Karpas-422 (cell line): ENCODE data around the gene VPS13D. TPM values are rescaled to one million over a fixed set of nuclear protein-coding genes. Genes with fewer than 3 reads are reported as not detected.

Experiments used
- DNase-seq: peaks from one replicate; pipeline ENCODE4 v3.0.0-alpha.2; 2015
- H2AFZ ChIP-seq: fragments of 200-600 bp; sonication (generic); 2 replicates; pipeline ENCODE4 v1.6.1; 2014; ENCODE audit warnings: antibody characterized with exemption, low read length, mixed read lengths
- H3K27ac ChIP-seq: fragments of 200-600 bp; sonication (generic); 2 replicates; pipeline ENCODE4 v1.5.1; 2014; ENCODE audit warnings: mild to moderate bottlenecking, low read length, moderate library complexity
- H3K27me3 ChIP-seq: fragments of 200-600 bp; sonication (generic); 2 replicates; pipeline ENCODE4 v1.6.1; 2014; ENCODE audit warnings: low read length, mixed read lengths
- H3K36me3 ChIP-seq: fragments of 200-600 bp; sonication (generic); 2 replicates; pipeline ENCODE4 v1.6.1; 2014; ENCODE audit warnings: low read length, mixed read lengths; ENCODE audit not compliant: insufficient read depth
- H3K4me1 ChIP-seq: fragments of 200-600 bp; sonication (generic); 2 replicates; pipeline ENCODE4 v1.6.1; 2014; ENCODE audit warnings: mild to moderate bottlenecking, low read length, mixed read lengths
- H3K4me2 ChIP-seq: fragments of 200-600 bp; sonication (generic); 2 replicates; pipeline ENCODE4 v1.6.1; 2014; ENCODE audit warnings: low read length, low read depth, mild to moderate bottlenecking; ENCODE audit not compliant: poor library complexity, severe bottlenecking
- H3K4me3 ChIP-seq: fragments of 200-600 bp; sonication (generic); 2 replicates; pipeline ENCODE4 v1.5.1; 2014; ENCODE audit warnings: mild to moderate bottlenecking, antibody characterized with exemption, low read length, mixed read lengths
- H3K79me2 ChIP-seq: fragments of 200-600 bp; sonication (generic); 2 replicates; pipeline ENCODE4 v1.6.1; 2014; ENCODE audit warnings: mild to moderate bottlenecking, low read length, mixed read lengths
- H3K9ac ChIP-seq: fragments of 200-600 bp; sonication (generic); 2 replicates; pipeline ENCODE4 v1.6.0; 2014; ENCODE audit warnings: low read length
- H3K9me2 ChIP-seq: fragments of 200-600 bp; sonication (generic), shearing (Covaris generic); replicated peaks from 2 replicates; pipeline ENCODE4 v1.6.0; 2014; ENCODE audit warnings: mild to moderate bottlenecking, low read length, moderate library complexity; ENCODE audit not compliant: insufficient read depth
- H3K9me3 ChIP-seq: fragments of 300-700, 200-600 bp; sonication (generic); 2 replicates; pipeline ENCODE4 v1.6.1; 2014; ENCODE audit warnings: low read length, mixed read lengths
- H4K20me1 ChIP-seq: fragments of 200-600 bp; sonication (generic); 2 replicates; pipeline ENCODE4 v1.6.1; 2014; ENCODE audit warnings: mild to moderate bottlenecking, antibody characterized with exemption, low read length, low read depth; ENCODE audit not compliant: insufficient read depth
- total RNA-seq: library from RNA; depleted of rRNA; stranded (reverse); fragments of >200 nt; shearing (Covaris generic); gene quantifications from 2 replicates; pipeline ENCODE4 v1.2.3, GENCODE V29; 2014; ENCODE audit warnings: low replicate concordance

Gene VPS13D
- total RNA-seq, 1 experiment from 2014 or later = 36.2 TPM

- no peak overlapping the region for H3K27ac ChIP-seq
- H3K9me3 ChIP-seq = no peaks in the 10 kb centered on the region
- H3K4me3 ChIP-seq = no peak overlapping the region
- no peaks in the 10 kb centered on the region for H4K20me1 ChIP-seq
- H3K36me3 ChIP-seq = peaks cover 3% of the 10 kb centered on the region; the same call in 1 of the 2 replicates
- no peak overlapping the region for H3K9ac ChIP-seq
- no peak for DNase-seq
- no peaks in the 10 kb centered on the region for H3K79me2 ChIP-seq
- H2AFZ ChIP-seq = no peak overlapping the region
- no peaks in the 10 kb centered on the region for H3K4me1 ChIP-seq
- no peak overlapping the region for H3K4me2 ChIP-seq
- no peaks in the 10 kb centered on the region for H3K9me2 ChIP-seq
- no peaks in the 10 kb centered on the region for H3K27me3 ChIP-seq
Measured at GRCh38 chr1:12249181-12249580, 19.4 kb downstream of the VPS13D start.

- Histone ChIP-seq H3K36me3 (0 out of 2 replicates have a peak, but pooled peaks cover 1% of the 10 kb centered on the region), H3K27ac (no peak overlapping the region), H3K4me2 (no peak overlapping the region), H3K4me3 (no peak overlapping the region), H3K79me2 (no peaks in the 10 kb centered on the region), H4K20me1 (no peaks in the 10 kb centered on the region), H3K9ac (no peak overlapping the region), H3K27me3 (no peaks in the 10 kb centered on the region), H2AFZ (no peak overlapping the region), H3K4me1 (no peaks in the 10 kb centered on the region), H3K9me3 (no peaks in the 10 kb centered on the region), H3K9me2 (no peaks in the 10 kb centered on the region)
- DNase-seq = no peak
Measured at GRCh38 chr1:12249748-12250147, 19.9 kb downstream of the VPS13D start.

DNA sequence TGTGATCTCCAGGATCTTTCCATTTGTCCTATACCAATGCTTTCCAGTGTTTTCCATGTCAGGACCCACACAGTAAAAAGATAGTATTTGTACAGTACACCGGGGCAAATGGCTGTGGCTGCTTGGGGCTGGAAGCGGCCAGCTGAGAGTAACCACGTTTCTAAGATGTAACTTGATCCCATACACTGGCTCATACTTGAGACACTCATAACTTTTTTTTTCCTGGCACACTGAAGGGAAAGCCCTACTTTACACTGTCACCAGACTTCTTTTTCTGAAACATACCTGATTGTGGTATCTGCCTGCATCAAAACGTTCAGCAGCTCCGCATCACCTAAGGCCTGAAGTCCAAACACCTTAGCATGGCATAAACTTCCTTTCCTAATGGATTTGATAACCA is 21.6 kb downstream of the VPS13D start:
- no peak overlapping the region for H3K9ac ChIP-seq
- no peaks in the 10 kb centered on the region for H4K20me1 ChIP-seq
- no peak overlapping the region for H3K4me2 ChIP-seq
- no peaks in the 10 kb centered on the region for H3K9me3 ChIP-seq
- no peaks in the 10 kb centered on the region for H3K9me2 ChIP-seq
- H3K27ac ChIP-seq = no peak overlapping the region
- H3K36me3 ChIP-seq = no peaks in the 10 kb centered on the region
- no peaks in the 10 kb centered on the region for H3K79me2 ChIP-seq
- DNase-seq = no peak
- no peak overlapping the region for H3K4me3 ChIP-seq
- H2AFZ ChIP-seq = no peak overlapping the region
- H3K27me3 ChIP-seq = no peaks in the 10 kb centered on the region
- H3K4me1 ChIP-seq = no peaks in the 10 kb centered on the region

DNA sequence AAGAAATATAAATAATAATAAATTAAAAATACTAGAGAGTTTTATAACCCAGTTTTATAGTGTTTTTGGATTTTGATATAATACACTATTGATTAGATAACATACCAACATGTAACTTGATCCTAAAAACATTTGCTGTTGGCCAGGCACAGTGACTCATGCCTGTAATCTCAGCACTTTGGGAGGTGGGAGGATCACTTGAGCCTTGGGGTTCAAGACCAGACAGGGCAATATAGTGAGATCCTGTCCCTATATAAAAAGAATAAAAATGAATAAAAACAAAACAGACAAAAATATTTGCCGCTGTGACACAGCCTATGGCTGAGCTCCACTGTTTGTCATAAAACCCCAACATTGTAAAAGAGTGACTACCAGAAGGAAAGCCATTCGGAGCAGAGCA is 26.1 kb downstream of the VPS13D start:
- no peak overlapping the region for H3K4me2 ChIP-seq
- no peak overlapping the region for H3K9ac ChIP-seq
- H3K27ac ChIP-seq = no peak overlapping the region
- H3K4me1 ChIP-seq = no peaks in the 10 kb centered on the region
- H2AFZ ChIP-seq = no peak overlapping the region
- peaks cover 4% of the 10 kb centered on the region; the same call in 1 of the 2 replicates for H3K36me3 ChIP-seq
- no peaks in the 10 kb centered on the region for H3K27me3 ChIP-seq
- no peaks in the 10 kb centered on the region for H3K79me2 ChIP-seq
- no peak overlapping the region for H3K4me3 ChIP-seq
- no peak for DNase-seq
- no peaks in the 10 kb centered on the region for H4K20me1 ChIP-seq
- no peaks in the 10 kb centered on the region for H3K9me2 ChIP-seq
- H3K9me3 ChIP-seq = no peaks in the 10 kb centered on the region

DNA sequence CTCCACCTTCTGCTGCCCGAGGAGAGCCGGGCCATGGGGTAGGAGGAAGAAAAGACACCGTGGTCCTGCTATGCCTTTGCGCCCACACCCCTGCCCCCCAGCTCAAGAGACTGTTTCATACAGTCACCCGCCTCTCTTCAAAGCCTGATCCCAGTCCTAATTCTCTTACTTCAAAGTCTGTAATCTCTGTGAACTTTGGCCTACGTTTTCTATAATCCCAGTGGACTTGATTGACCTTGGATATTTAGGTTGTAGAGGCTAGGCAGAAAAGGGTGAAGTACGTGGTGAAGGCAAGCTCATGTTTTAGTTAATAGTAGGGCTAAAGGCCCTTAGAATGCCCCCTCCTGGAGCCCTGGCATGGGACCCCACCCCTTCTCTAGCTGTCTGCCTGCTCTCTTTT is 28.4 kb downstream of the VPS13D start:
- Histone ChIP-seq H3K4me2 (no peak overlapping the region), H3K27me3 (no peaks in the 10 kb centered on the region), H3K9ac (no peak overlapping the region), H4K20me1 (no peaks in the 10 kb centered on the region), H3K9me3 (no peaks in the 10 kb centered on the region), H3K9me2 (no peaks in the 10 kb centered on the region), H3K4me3 (no peak overlapping the region), H3K36me3 (peaks cover 18% of the 10 kb centered on the region), H3K4me1 (no peaks in the 10 kb centered on the region), H2AFZ (no peak overlapping the region), H3K27ac (no peak overlapping the region), H3K79me2 (no peaks in the 10 kb centered on the region)
- no peak for DNase-seq

DNA sequence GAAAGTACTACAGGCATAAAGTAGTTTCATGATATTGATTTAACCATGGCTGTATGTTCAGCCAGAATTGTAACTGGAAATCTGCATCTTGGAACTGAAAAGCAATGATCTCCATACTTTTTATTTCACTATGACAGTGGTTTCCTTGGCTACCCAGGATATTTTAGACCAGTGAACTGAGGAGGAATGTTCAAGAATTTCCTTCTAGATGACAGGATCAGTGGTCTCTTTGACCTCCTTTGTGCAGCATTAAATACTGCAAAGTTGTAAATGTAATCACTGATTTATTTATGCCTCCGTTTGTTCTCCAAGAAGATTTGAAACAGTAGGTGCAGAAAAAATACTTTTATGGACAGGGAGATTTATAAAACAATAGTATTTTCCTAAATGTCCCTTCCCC is 39.5 kb downstream of the VPS13D start:
- Histone ChIP-seq H3K9me2 (no peaks in the 10 kb centered on the region), H2AFZ (no peak overlapping the region), H3K4me2 (no peak overlapping the region), H3K27ac (no peak overlapping the region), H3K9ac (no peak overlapping the region), H4K20me1 (no peaks in the 10 kb centered on the region), H3K9me3 (no peaks in the 10 kb centered on the region), H3K79me2 (no peaks in the 10 kb centered on the region), H3K4me1 (no peaks in the 10 kb centered on the region), H3K4me3 (no peak overlapping the region), H3K36me3 (peaks cover 21% of the 10 kb centered on the region), H3K27me3 (no peaks in the 10 kb centered on the region)
- no peak for DNase-seq

DNA sequence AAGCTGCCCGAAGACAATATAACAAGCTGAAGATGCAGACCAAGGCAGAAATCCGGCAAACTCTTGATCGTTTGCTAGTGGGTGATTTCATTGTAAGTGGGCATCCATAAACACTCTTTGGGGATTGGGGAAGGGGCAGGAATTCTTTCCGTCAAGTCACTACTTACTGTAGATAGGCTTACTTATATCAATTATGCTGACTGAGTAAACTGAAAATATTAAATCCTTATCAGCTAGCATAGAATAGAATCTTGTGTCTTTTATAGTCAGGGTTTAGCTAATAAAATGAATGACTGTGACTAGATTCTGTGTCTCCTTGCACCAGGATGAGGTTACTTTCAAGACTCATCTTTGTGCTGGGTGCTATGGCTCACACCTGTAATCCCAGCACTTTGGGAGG is 41.2 kb downstream of the VPS13D start:
- no peak for DNase-seq
- Histone ChIP-seq H2AFZ (no peak overlapping the region), H3K4me1 (no peaks in the 10 kb centered on the region), H3K9me2 (no peaks in the 10 kb centered on the region), H3K4me3 (no peak overlapping the region), H3K9me3 (no peaks in the 10 kb centered on the region), H3K36me3 (peaks cover 17% of the 10 kb centered on the region; the same call in 1 of the 2 replicates), H3K27me3 (no peaks in the 10 kb centered on the region), H3K27ac (no peak overlapping the region), H3K79me2 (no peaks in the 10 kb centered on the region), H3K9ac (no peak overlapping the region), H3K4me2 (no peak overlapping the region), H4K20me1 (no peaks in the 10 kb centered on the region)

DNA sequence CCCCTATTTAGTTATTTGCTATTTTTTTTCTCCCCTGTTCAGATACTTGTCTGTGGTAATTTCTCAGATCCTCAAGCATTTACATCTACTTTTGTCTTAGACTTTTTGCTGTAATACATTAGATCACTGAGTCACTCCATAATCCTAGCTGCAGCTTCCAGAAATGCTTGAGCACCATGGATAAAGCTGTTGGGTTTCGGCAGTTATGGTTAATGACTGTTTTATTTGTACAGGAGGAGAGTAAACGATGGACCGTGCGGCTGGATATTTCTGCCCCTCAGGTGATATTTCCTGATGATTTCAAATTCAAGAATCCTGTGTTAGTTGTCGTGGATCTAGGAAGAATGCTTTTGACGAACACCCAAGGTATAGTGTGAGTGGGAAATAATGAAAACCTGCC is 42.9 kb downstream of the VPS13D start:
- H3K9ac ChIP-seq = no peak overlapping the region
- no peaks in the 10 kb centered on the region for H3K9me3 ChIP-seq
- no peaks in the 10 kb centered on the region for H4K20me1 ChIP-seq
- no peaks in the 10 kb centered on the region for H3K79me2 ChIP-seq
- no peaks in the 10 kb centered on the region for H3K9me2 ChIP-seq
- no peak for DNase-seq
- H3K4me1 ChIP-seq = no peaks in the 10 kb centered on the region
- peaks cover 13% of the 10 kb centered on the region; the same call in 1 of the 2 replicates for H3K36me3 ChIP-seq
- H3K27ac ChIP-seq = no peak overlapping the region
- no peaks in the 10 kb centered on the region for H3K27me3 ChIP-seq
- no peak overlapping the region for H2AFZ ChIP-seq
- H3K4me3 ChIP-seq = no peak overlapping the region
- H3K4me2 ChIP-seq = no peak overlapping the region

DNA sequence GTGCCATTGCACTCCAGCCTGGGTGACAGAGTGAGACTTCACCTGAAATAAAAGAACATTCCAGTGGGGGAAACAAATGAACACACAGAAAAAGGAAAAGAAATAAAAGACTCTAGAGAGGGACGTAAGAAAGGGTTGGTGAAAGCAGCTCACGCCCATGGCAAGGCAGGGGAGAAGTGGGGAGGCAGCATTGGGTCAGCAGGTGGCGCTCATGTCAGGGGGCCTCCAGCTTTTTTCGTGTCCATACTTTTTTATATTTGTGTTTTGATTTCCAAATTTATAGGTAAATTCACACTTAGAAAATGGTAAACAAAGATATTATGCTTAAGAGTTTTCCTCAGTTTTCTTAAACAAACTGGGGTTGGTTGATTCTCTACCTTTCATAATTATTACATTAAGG is 45.5 kb downstream of the VPS13D start:
- peak; percentile 47 for DNase-seq
- peaks cover 9% of the 10 kb centered on the region; the same call in 1 of the 2 replicates for H3K36me3 ChIP-seq
- no peaks in the 10 kb centered on the region for H3K27me3 ChIP-seq
- H3K27ac ChIP-seq = no peak overlapping the region
- no peaks in the 10 kb centered on the region for H3K4me1 ChIP-seq
- no peaks in the 10 kb centered on the region for H3K9me2 ChIP-seq
- no peaks in the 10 kb centered on the region for H4K20me1 ChIP-seq
- no peak overlapping the region for H3K9ac ChIP-seq
- no peak overlapping the region for H2AFZ ChIP-seq
- H3K4me2 ChIP-seq = no peak overlapping the region
- H3K4me3 ChIP-seq = no peak overlapping the region
- no peaks in the 10 kb centered on the region for H3K9me3 ChIP-seq
- no peaks in the 10 kb centered on the region for H3K79me2 ChIP-seq
